A673 (cell line): ENCODE results near the gene SMARCA2. TPM values are rescaled to one million over a fixed set of nuclear protein-coding genes. Genes with fewer than 3 reads are reported as not detected.

Experiments
- BruUV-seq: library from RNA; stranded (reverse); fragments of 400-500 nt; replicated peaks from 2 replicates; lab custom pipeline; 2021; lab: Mats Ljungman, UMichigan
- CTCF ChIA-PET: fragments of 300-600 bp; sonication (Branson Sonifier 250); formaldehyde crosslinking; loops from one replicate; lab custom pipeline; 2022; ENCODE audit warnings: antibody characterized with exemption; lab: Charles Lee
- POLR2A ChIA-PET: fragments of 300-600 bp; sonication (Branson Sonifier 250); formaldehyde crosslinking; loops from one replicate; lab custom pipeline; 2022; ENCODE audit warnings: antibody characterized with exemption; ENCODE audit not compliant: low non-redundant PET; lab: Charles Lee
- DNase-seq: peaks from one replicate; pipeline ENCODE4 v3.0.0-alpha.2; 2015; ENCODE audit warnings: low spot score
- H3K27ac ChIP-seq: fragments of 200-600 bp; sonication (generic); 2 replicates; pipeline ENCODE4 v1.5.1; 2016; ENCODE audit warnings: mixed run types, low read depth, mild to moderate bottlenecking, mixed read lengths, antibody characterized with exemption, low read length; ENCODE audit not compliant: poor library complexity, severe bottlenecking
- H3K27me3 ChIP-seq: fragments of 200-600 bp; sonication (generic); replicated peaks from 2 replicates; pipeline ENCODE4 v1.6.1; 2017; ENCODE audit warnings: mixed run types, low read depth, mild to moderate bottlenecking, mixed read lengths, antibody characterized with exemption, low read length; ENCODE audit not compliant: insufficient read depth, poor library complexity
- H3K36me3 ChIP-seq: fragments of 200-600 bp; sonication (generic); 2 replicates; pipeline ENCODE4 v1.6.1; 2016; ENCODE audit warnings: mixed run types, mild to moderate bottlenecking, mixed read lengths, antibody characterized with exemption, low read length; ENCODE audit not compliant: insufficient read depth, poor library complexity, severe bottlenecking
- H3K4me1 ChIP-seq: fragments of 200-600 bp; sonication (generic); 2 replicates; pipeline ENCODE4 v1.6.1; 2017; ENCODE audit warnings: mixed run types, mild to moderate bottlenecking, mixed read lengths, antibody characterized with exemption, low read length; ENCODE audit not compliant: insufficient read depth, poor library complexity, severe bottlenecking
- H3K4me3 ChIP-seq: fragments of 200-600 bp; sonication (generic); 2 replicates; pipeline ENCODE4 v1.5.1; 2016; ENCODE audit warnings: low read depth, mixed run types, mild to moderate bottlenecking, mixed read lengths, low read length; ENCODE audit not compliant: poor library complexity, severe bottlenecking
- H3K9me3 ChIP-seq: fragments of 200-600 bp; sonication (generic); 2 replicates; pipeline ENCODE4 v1.6.1; 2016; ENCODE audit warnings: mixed run types, low read depth, mild to moderate bottlenecking, mixed read lengths, antibody characterized with exemption, low read length; ENCODE audit not compliant: poor library complexity, severe bottlenecking
- CTCF ChIP-seq: fragments of 300-800, 200-600 bp; sonication (generic); conservative IDR thresholded peaks from 2 replicates; pipeline ENCODE4 v1.5.1; 2017; ENCODE audit warnings: low read depth, mild to moderate bottlenecking, antibody characterized with exemption, low read length, moderate library complexity, mixed read lengths
- EZH2 ChIP-seq: fragments of 200-600 bp; sonication (generic); IDR thresholded peaks from 2 replicates; pipeline ENCODE4 v1.6.1; 2017; ENCODE audit warnings: borderline replicate concordance, low read depth, mild to moderate bottlenecking, mixed read lengths, antibody characterized with exemption, low read length; ENCODE audit not compliant: poor library complexity, severe bottlenecking
- intact Hi-C: fragments of 100-400 bp; cut with micrococcal nuclease; formaldehyde crosslinking; loops from one replicate; pipeline ENCODE4 v1.10.0; 2022; ENCODE audit not compliant: unreplicated experiment
- total RNA-seq: library from RNA; stranded (reverse); gene quantifications from 2 replicates; pipeline ENCODE4 v1.2.3, GENCODE V29; 2021

Gene SMARCA2
- total RNA-seq, 1 experiment from 2014 or later, result 69.0 TPM

- H3K36me3 ChIP-seq, result peaks cover 15% of the 10 kb centered on the region
These were observed 71.8 kb downstream of the SMARCA2 start for GRCh38 chr9:2086971-2087370.

GRCh38 chr9:2087500-2088313 is 72.6 kb downstream of the SMARCA2 start:
- no peaks in the 10 kb centered on the region for H3K9me3 ChIP-seq
- intact Hi-C loops, result loop anchor here (5.0 to 10.0 kb wide), 3 partner anchors 70 to 363 kb away; partner anchors contain the start of gene SMARCA2
- no peak overlapping the region for H3K27ac ChIP-seq
- H3K36me3 ChIP-seq, result peaks cover 15% of the 10 kb centered on the region
- BruUV-seq, result no TSS peak
- H3K4me1 ChIP-seq, result peaks cover 8% of the 10 kb centered on the region
- H3K4me3 ChIP-seq, result no peak overlapping the region
- no peaks in the 10 kb centered on the region for H3K27me3 ChIP-seq
- DNase-seq, result peak; percentile 75
- no peak for TF ChIP-seq EZH2
- peak; percentile 87 for TF ChIP-seq CTCF
- POLR2A ChIA-PET, result no interaction called here
- CTCF ChIA-PET, result interaction anchor here (1.0 kb wide), 1 partner anchor 145 kb away, joined by 8 read pairs; no protein-coding TSS in a partner anchor

More at GRCh38 chr9:2086971-2087370, 71.8 kb downstream of the SMARCA2 start:
- Histone ChIP-seq H3K4me3 (no peak overlapping the region), H3K27ac (no peak overlapping the region), H3K4me1 (peaks cover 8% of the 10 kb centered on the region), H3K27me3 (no peaks in the 10 kb centered on the region), H3K9me3 (no peaks in the 10 kb centered on the region)
- no peak for TF ChIP-seq CTCF
- no peak for TF ChIP-seq EZH2
- no TSS peak for BruUV-seq
- ChIA-PET POLR2A (no interaction called here), CTCF (interaction anchor here (1.0 kb wide), 1 partner anchor 145 kb away, joined by 8 read pairs; no protein-coding TSS in a partner anchor)
- no peak for DNase-seq
- intact Hi-C loops, result loop anchor here (5.0 to 10.0 kb wide), 3 partner anchors 70 to 362 kb away; partner anchors contain the start of gene SMARCA2

DNA sequence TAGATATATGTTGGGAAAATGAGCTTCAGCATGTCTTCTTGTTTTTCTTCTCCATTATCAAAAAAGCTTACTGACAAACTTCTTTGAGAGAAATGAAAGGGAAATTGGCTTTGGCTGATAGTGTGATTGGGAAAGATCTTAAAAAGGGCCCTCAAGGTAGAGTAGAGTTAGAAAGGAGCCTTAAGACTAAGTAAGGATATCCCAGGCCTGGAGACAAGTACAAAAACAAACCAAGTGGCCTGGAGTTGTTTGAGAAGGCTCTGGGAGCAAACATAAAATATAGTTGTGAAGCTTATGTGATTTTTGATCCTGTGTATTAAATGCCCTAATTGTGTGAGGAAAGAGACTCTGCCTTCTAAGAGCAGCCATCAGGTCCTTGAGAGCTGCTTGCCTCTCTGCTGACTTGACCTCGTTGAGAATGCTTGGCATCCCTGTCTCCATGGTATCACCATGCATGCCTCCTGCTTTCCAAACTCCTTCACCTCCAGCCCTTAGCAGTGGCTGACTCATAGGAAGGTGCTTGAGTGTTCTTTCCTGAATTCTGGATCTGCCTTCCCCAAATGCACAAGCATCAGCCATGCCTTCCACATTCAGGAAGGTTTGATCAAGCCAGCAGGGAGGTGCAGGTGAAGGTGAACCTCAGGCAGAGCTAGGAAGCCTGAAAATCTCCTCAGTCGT is 78.9 kb downstream of the SMARCA2 start:
- Histone ChIP-seq H3K9me3 (no peaks in the 10 kb centered on the region), H3K27ac (no peak overlapping the region), H3K4me3 (no peak overlapping the region), H3K27me3 (no peaks in the 10 kb centered on the region), H3K36me3 (peaks cover 8% of the 10 kb centered on the region), H3K4me1 (no peaks in the 10 kb centered on the region)
- ChIA-PET POLR2A (no interaction called here), CTCF (no interaction called here)
- no TSS peak for BruUV-seq
- TF ChIP-seq EZH2, result no peak
- TF ChIP-seq CTCF, result no peak
- no peak for DNase-seq
- intact Hi-C loops, result no loop called here
